ENCODE data around the gene SLC35F6. TPM values are rescaled to one million over a fixed set of nuclear protein-coding genes. Genes with fewer than 3 reads are reported as not detected.

Gene SLC35F6
- total and polyA plus RNA-seq, 9 of the 15 experiments (the other 6 are each of a cell fraction or from before 2014, with no cell fraction given): 11.9 to 47.3 (median 22.5) TPM

- peak; percentile 63; the same call in 1 of the 2 replicates for TF ChIP-seq MGA (IDR thresholded peaks at IDR 0.05)
- TF ChIP-seq CCNT2 (IDR thresholded peaks at IDR 0.05; ENCODE audit: borderline replicate concordance, extremely low read depth, insufficient read length, low read depth, low read length): peak; percentile 81
- TF ChIP-seq ZNF175 (CRISPR knock-in tag; IDR thresholded peaks at IDR 0.05; ENCODE audit: low read depth): 0 out of 2 replicates have a peak, but pooled peaks have one; percentile 25
- TF ChIP-seq ILF3 (IDR thresholded peaks at IDR 0.05; ENCODE audit: borderline replicate concordance): peak; percentile 53; the same call in 1 of the 2 replicates
- 0 out of 2 replicates have a peak, but pooled peaks have one; percentile 21 for TF ChIP-seq GABPB2 (CRISPR knock-in tag; conservative IDR thresholded peaks at IDR 0.05)
- TF ChIP-seq LCOR (CRISPR knock-in tag; IDR thresholded peaks at IDR 0.05): no peak
- no peak for TF ChIP-seq ZFP36 (IDR thresholded peaks at IDR 0.05; ENCODE audit: low read depth, low read length, partially characterized antibody)
- TF ChIP-seq SRSF3 (IDR thresholded peaks at IDR 0.05; ENCODE audit: insufficient read depth, low read length): 0 out of 2 replicates have a peak, but pooled peaks have one; percentile 46
- TF ChIP-seq TRIM24 (IDR thresholded peaks at IDR 0.05): no peak
- TF ChIP-seq ATF7 (IDR thresholded peaks at IDR 0.05): peak; percentile 60; the same call in 1 of the 2 replicates
- TF ChIP-seq ZFX (CRISPR knock-in tag; IDR thresholded peaks at IDR 0.05): peak; percentile 90
- TF ChIP-seq ZNF436 (CRISPR knock-in tag; IDR thresholded peaks at IDR 0.05): no peak
- TF ChIP-seq ATF1 (CRISPR knock-in tag; IDR thresholded peaks at IDR 0.05): no peak
- TF ChIP-seq ATF1 (tag; IDR thresholded peaks at IDR 0.05): peak; percentile 49
- TF ChIP-seq NFE2L1 (tag; IDR thresholded peaks at IDR 0.05; ENCODE audit: borderline replicate concordance, low read depth): no peak
- TF ChIP-seq USF2 (CRISPR knock-in tag; IDR thresholded peaks at IDR 0.05): peak; percentile 97
Measured at GRCh38 chr2:26764078-26764887, at the start of gene SLC35F6 (continued).

Data from K562 (cell line).